Mesenchymal stem cell (in vitro differentiated cells and primary cell): ENCODE measurements around the gene RNGTT.

Source experiments
- DNase-seq: peaks from one replicate; pipeline ENCODE4 v3.0.0-alpha.2; 2013
- H2AFZ ChIP-seq: one replicate; pipeline ENCODE4 v1.6.1; 2013; ENCODE audit warnings: low read depth, mild to moderate bottlenecking, control low read depth, inconsistent platforms, low read length, moderate library complexity
- H2AK5ac ChIP-seq: 2 replicates; pipeline ENCODE4 v1.6.1; 2013; ENCODE audit warnings: low read length, moderate library complexity, mild to moderate bottlenecking, inconsistent platforms; ENCODE audit not compliant: severe bottlenecking
- H2BK120ac ChIP-seq: one replicate; pipeline ENCODE4 v1.6.1; 2013; ENCODE audit warnings: low read depth, mild to moderate bottlenecking, inconsistent platforms, low read length, moderate library complexity
- H2BK12ac ChIP-seq, 2 experiments: one replicate each; pipeline ENCODE4 v1.6.1; 2013; ENCODE audit warnings: inconsistent platforms in 2 of 2, low read length in 2 of 2, mild to moderate bottlenecking in 2 of 2, moderate library complexity in 2 of 2, control low read depth in 1 of 2
- H2BK15ac ChIP-seq: one replicate; pipeline ENCODE4 v1.6.1; 2013; ENCODE audit warnings: mild to moderate bottlenecking, low read depth, inconsistent platforms; ENCODE audit not compliant: poor library complexity, severe bottlenecking
- H2BK5ac ChIP-seq: 2 replicates; pipeline ENCODE4 v1.6.1; 2013; ENCODE audit warnings: low read depth, mild to moderate bottlenecking, low read length, control low read depth, inconsistent platforms; ENCODE audit not compliant: poor library complexity, severe bottlenecking
- H3K14ac ChIP-seq, 2 experiments: one replicate each; pipeline ENCODE4 v1.6.1; 2013; ENCODE audit warnings: inconsistent platforms in 2 of 2, low read length in 2 of 2, control low read depth in 1 of 2, mild to moderate bottlenecking in 1 of 2, moderate library complexity in 1 of 2
- H3K18ac ChIP-seq, 2 experiments: one replicate each; pipeline ENCODE4 v1.6.1; 2013; ENCODE audit warnings: inconsistent platforms in 2 of 2, low read length in 2 of 2, control low read depth in 1 of 2, low read depth in 1 of 2, mild to moderate bottlenecking in 1 of 2
- H3K23ac ChIP-seq, 2 experiments: one replicate each; pipeline ENCODE4 v1.6.1; 2013; ENCODE audit warnings: inconsistent platforms in 2 of 2, low read length in 2 of 2, mild to moderate bottlenecking in 2 of 2, moderate library complexity in 2 of 2, control low read depth in 1 of 2
- H3K27ac ChIP-seq: 2 replicates; pipeline ENCODE4 v1.5.1; 2013; ENCODE audit warnings: mild to moderate bottlenecking, moderate library complexity, low read length, control low read depth, inconsistent platforms; ENCODE audit not compliant: poor library complexity, severe bottlenecking
- H3K27me3 ChIP-seq, 2 experiments: 2 replicates each; pipeline versions ENCODE4 v1.6.1 to v1.7.0; 2013; ENCODE audit warnings: low read length in 2 of 2, mild to moderate bottlenecking in 2 of 2, moderate library complexity in 2 of 2, control low read depth in 1 of 2, inconsistent platforms in 1 of 2; ENCODE audit not compliant: control insufficient read depth in 1 of 2, insufficient read depth in 1 of 2
- H3K36me3 ChIP-seq, 2 experiments: 2 replicates each; pipeline versions ENCODE4 v1.6.1 to v1.7.0; 2013; ENCODE audit warnings: low read length in 2 of 2, control low read depth in 1 of 2, inconsistent platforms in 1 of 2, low read depth in 1 of 2, mild to moderate bottlenecking in 1 of 2; ENCODE audit not compliant: insufficient read depth in 2 of 2, control insufficient read depth in 1 of 2
- H3K4ac ChIP-seq, 2 experiments: one replicate each; pipeline ENCODE4 v1.6.1; 2013; ENCODE audit warnings: inconsistent platforms in 2 of 2, low read length in 2 of 2, mild to moderate bottlenecking in 2 of 2, moderate library complexity in 2 of 2, control low read depth in 1 of 2, low read depth in 1 of 2
- H3K4me1 ChIP-seq: 2 replicates; pipeline ENCODE4 v1.6.1; 2013; ENCODE audit warnings: low read depth, low read length, control low read depth; ENCODE audit not compliant: control insufficient read depth, insufficient read depth
- H3K4me2 ChIP-seq: 2 replicates; pipeline ENCODE4 v1.6.1; 2013; ENCODE audit warnings: low read length, mild to moderate bottlenecking, inconsistent platforms; ENCODE audit not compliant: poor library complexity, severe bottlenecking
- H3K4me3 ChIP-seq, 2 experiments: 2 replicates each; pipeline versions ENCODE4 v1.5.1 to v1.7.0; 2013; ENCODE audit warnings: low read length in 2 of 2, mild to moderate bottlenecking in 2 of 2, control low read depth in 1 of 2, low read depth in 1 of 2; ENCODE audit not compliant: insufficient read depth in 1 of 2
- H3K79me1 ChIP-seq: replicated peaks from 2 replicates; pipeline ENCODE4 v1.6.1; 2013; ENCODE audit warnings: mild to moderate bottlenecking, control low read depth, low read length, inconsistent platforms; ENCODE audit not compliant: poor library complexity, severe bottlenecking
- H3K9ac ChIP-seq: 2 replicates; pipeline ENCODE4 v1.7.0; 2013; ENCODE audit warnings: mild to moderate bottlenecking, low read length, moderate library complexity
- H3K9me3 ChIP-seq: 2 replicates; pipeline ENCODE4 v1.7.0; 2013; ENCODE audit warnings: mild to moderate bottlenecking, low read length; ENCODE audit not compliant: control insufficient read depth
- H4K8ac ChIP-seq: one replicate; pipeline ENCODE4 v1.6.1; 2013; ENCODE audit warnings: inconsistent platforms, mild to moderate bottlenecking, low read length, moderate library complexity
- H4K91ac ChIP-seq: one replicate; pipeline ENCODE4 v1.6.1; 2013; ENCODE audit warnings: mild to moderate bottlenecking, low read length, inconsistent platforms
- WGBS: methylation state at CpG from one replicate; pipeline ENCODE4 v1.1.7; 2013; ENCODE audit warnings: mixed read lengths; 5-methylcytosine and 5-hydroxymethylcytosine counted together

The RNGTT gene

DNA sequence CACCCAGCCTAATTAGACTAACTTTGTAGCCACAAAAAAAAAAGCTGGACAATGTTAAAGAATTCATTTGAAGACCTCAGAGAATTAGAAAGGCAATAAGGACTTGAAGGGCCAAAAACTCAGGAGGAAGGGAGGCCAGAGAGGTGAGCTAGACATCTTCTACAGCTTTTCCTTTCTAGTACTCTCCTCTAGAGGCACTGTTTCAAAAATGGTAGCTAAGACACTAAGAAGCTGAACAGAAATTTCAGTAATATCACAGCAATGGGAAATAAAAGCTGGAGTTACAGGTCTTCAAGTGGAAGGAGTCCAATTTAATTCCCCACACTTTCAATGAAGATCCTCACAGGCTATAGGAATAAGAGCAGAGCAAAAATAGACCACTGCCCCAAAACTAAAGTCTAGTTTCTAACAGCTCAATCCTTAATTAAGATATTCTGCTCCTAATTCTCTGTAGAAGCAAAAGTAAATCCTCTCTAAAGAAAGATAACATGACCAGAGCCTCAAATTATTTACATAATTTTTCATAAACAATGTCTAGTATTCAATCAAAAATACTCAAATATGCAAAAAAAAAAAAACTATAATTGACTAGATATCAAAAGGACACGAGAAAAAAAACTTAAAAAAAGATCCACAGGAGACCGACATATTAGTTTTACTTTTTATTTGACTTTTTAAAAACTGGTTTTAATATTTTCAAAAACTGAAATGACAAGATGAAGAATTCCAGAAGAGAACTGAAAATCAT lies 63.7 kb downstream of the RNGTT start:
- no peak overlapping the region for H3K14ac ChIP-seq
- H3K18ac ChIP-seq, result no peak overlapping the region
- H3K23ac ChIP-seq, result no peak overlapping the region
- H3K4me2 ChIP-seq, result no peak overlapping the region
- no peak overlapping the region for H3K4ac ChIP-seq
- no peaks in the 10 kb centered on the region for H3K27me3 ChIP-seq
- H2AK5ac ChIP-seq, result no peak overlapping the region
- H4K91ac ChIP-seq, result no peak overlapping the region
- H3K79me1 ChIP-seq, result peaks cover 11% of the 10 kb centered on the region
- H3K9ac ChIP-seq, result no peak overlapping the region
- no peak overlapping the region for H2AFZ ChIP-seq
- H2BK15ac ChIP-seq, result no peak overlapping the region
- H3K36me3 ChIP-seq, result peaks cover 0 to 23% of the 10 kb centered on the region in 2 experiments
- H3K9me3 ChIP-seq, result no peaks in the 10 kb centered on the region
- H3K4me1 ChIP-seq, result no peaks in the 10 kb centered on the region
- no peak overlapping the region for H2BK120ac ChIP-seq
- no peak for DNase-seq
- no peak overlapping the region for H3K4me3 ChIP-seq
- no peak overlapping the region for H2BK5ac ChIP-seq
- H3K27ac ChIP-seq, result no peak overlapping the region
- no peak overlapping the region for H4K8ac ChIP-seq
- H2BK12ac ChIP-seq, result no peak overlapping the region
- no CpG with 5 or more reads among the region's 2 CpGs for WGBS

DNA sequence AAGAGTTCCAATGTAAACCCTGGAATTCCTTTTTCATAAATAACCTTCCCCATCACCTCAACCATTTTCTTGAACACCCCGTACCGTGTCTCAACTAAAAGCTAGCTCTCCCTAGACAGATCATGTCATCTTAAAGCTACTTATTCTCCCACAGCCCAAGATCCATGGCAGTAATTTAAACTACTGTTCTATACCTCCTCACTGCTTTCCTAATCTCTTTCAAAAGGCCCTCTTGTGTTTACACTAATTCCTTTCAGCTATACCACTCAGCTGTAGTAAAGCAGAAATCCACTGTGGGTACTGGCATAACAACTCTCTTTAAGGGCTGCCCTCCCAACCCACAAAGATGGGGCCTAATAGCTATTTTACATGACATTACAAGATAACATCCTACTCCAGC lies 67.5 kb downstream of the RNGTT start:
- Histone ChIP-seq H3K23ac (no peak overlapping the region), H4K91ac (no peak overlapping the region), H3K4ac (no peak overlapping the region), H3K4me3 (no peak overlapping the region), H2BK5ac (no peak overlapping the region), H4K8ac (no peak overlapping the region), H3K4me2 (no peak overlapping the region), H3K14ac (no peak overlapping the region), H3K4me1 (no peaks in the 10 kb centered on the region), H3K9me3 (no peaks in the 10 kb centered on the region), H3K79me1 (peaks cover 9% of the 10 kb centered on the region), H2BK15ac (no peak overlapping the region), H2BK120ac (no peak overlapping the region), H3K18ac (no peak overlapping the region), H3K36me3 (peaks cover 0 to 12% of the 10 kb centered on the region in 2 experiments), H3K27me3 (no peaks in the 10 kb centered on the region), H2AFZ (no peak overlapping the region), H3K9ac (no peak overlapping the region), H2BK12ac (no peak overlapping the region), H2AK5ac (no peak overlapping the region), H3K27ac (no peak overlapping the region)
- WGBS, result 100% methylated on average over 2 of the region's 2 CpGs
- DNase-seq, result no peak

DNA sequence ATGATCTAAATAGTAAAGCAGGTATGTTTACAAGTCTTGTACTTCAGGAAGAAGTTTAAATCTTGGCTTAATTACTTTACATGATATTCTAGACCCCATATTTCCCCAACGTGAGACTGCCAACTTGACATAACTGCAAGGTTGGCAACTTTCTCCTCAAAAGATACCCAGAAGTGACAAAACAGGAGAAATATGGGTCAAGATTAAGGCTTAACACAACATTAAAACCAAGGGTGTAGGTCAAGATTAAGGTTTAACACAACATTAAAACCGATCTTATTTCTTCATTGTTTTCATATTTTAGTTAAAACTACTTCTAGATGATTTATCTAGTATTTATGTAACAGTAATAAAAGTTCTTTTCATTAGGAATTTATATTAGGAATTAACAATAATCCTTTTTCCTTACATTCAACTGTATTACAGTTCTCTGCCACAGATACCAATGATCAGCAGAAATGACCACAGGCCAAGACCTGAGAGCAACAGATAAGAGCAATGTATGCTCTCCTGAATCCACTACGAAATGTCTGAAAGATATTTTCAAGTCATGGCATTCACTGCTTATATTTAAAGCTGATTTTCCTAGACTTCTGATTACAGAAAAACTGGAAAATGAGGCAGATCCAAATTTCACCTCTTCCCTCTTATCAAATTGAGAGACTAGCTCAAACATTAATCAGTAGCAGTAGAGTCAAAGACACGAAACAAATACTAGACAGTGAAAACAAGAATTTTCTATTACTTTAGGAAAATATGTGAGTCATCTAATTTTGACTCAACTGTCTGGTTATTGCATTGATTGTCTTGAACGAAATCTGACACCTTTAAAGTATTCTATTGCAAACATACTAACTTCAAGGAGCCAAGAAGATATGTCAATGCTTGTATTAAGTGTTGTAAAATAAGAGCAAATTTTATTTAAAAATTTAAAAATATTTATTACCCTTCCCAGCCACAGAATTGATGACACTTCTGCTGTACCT lies 72.3 kb downstream of the RNGTT start:
- no peak overlapping the region for H3K14ac ChIP-seq
- no peak overlapping the region for H2BK5ac ChIP-seq
- H3K18ac ChIP-seq, result no peak overlapping the region
- no peaks in the 10 kb centered on the region for H3K4me1 ChIP-seq
- no peak overlapping the region for H3K4me2 ChIP-seq
- H2BK12ac ChIP-seq, result no peak overlapping the region
- H3K79me1 ChIP-seq, result peaks cover 4% of the 10 kb centered on the region
- H2BK120ac ChIP-seq, result no peak overlapping the region
- no peak overlapping the region for H2BK15ac ChIP-seq
- H3K9me3 ChIP-seq, result no peaks in the 10 kb centered on the region
- no peak overlapping the region for H4K91ac ChIP-seq
- no peak overlapping the region for H2AFZ ChIP-seq
- H3K9ac ChIP-seq, result no peak overlapping the region
- H3K4ac ChIP-seq, result no peak overlapping the region
- no peak for DNase-seq
- no peak overlapping the region for H4K8ac ChIP-seq
- H3K36me3 ChIP-seq, result peaks cover 0 to 11% of the 10 kb centered on the region in 2 experiments
- WGBS, result 100% methylated on average over 2 of the region's 5 CpGs
- no peak overlapping the region for H3K27ac ChIP-seq
- no peak overlapping the region for H3K23ac ChIP-seq
- H3K27me3 ChIP-seq, result no peaks in the 10 kb centered on the region
- H2AK5ac ChIP-seq, result no peak overlapping the region
- no peak overlapping the region for H3K4me3 ChIP-seq

DNA sequence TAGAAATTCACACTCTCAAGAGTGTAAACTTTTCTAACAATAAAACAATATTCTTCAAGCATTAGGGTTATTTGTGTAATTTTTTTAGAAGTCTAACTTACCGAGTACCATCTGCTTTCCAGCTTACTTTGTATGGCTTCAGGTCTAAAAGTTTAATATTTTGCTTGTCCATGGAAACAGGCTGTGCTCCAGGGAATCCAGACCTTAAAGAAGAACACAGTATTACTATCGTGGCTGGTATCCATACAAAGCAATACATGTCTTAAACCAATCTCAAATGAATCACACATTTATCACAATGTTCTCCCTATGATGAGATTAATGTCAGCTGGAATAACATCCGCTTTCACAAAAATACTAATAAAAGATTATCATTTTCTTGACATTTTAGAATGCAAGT lies 73.0 kb downstream of the RNGTT start:
- DNase-seq, result no peak
- Histone ChIP-seq H4K8ac (no peak overlapping the region), H2BK5ac (no peak overlapping the region), H3K4me2 (no peak overlapping the region), H3K4me1 (no peaks in the 10 kb centered on the region), H3K4me3 (no peak overlapping the region), H2AK5ac (no peak overlapping the region), H3K23ac (no peak overlapping the region), H2BK15ac (no peak overlapping the region), H3K18ac (no peak overlapping the region), H3K27ac (no peak overlapping the region), H3K79me1 (peaks cover 1% of the 10 kb centered on the region), H3K4ac (no peak overlapping the region), H2BK120ac (no peak overlapping the region), H3K9me3 (peaks cover 3% of the 10 kb centered on the region), H3K27me3 (no peaks in the 10 kb centered on the region), H3K9ac (no peak overlapping the region), H3K36me3 (peaks cover 0 to 8% of the 10 kb centered on the region in 2 experiments), H2BK12ac (no peak overlapping the region), H2AFZ (no peak overlapping the region), H4K91ac (no peak overlapping the region), H3K14ac (no peak overlapping the region)
- WGBS, result 91% methylated on average over 2 of the region's 3 CpGs
